Thyroid gland (tissue), 4 donors: ENCODE data around the gene FAM135A. TPM values are rescaled to one million over a fixed set of nuclear protein-coding genes. Genes with fewer than 3 reads are reported as not detected.

Source experiments
- DNase-seq, 2 donors: peaks; one replicate each; pipeline ENCODE4 v3.0.0-alpha.2; 2019
- H3K27ac ChIP-seq, 3 donors: fragments of 200-600 bp; sonication (generic); 1 replicate in 2 of 3; 2 replicates in 1 of 3; pipeline ENCODE4 v1.5.1; 2016 to 2019; ENCODE audit warnings: mild to moderate bottlenecking in 1 of 3, moderate library complexity in 1 of 3
- H3K27me3 ChIP-seq: fragments of 200-600 bp; sonication (generic); one replicate; pipeline ENCODE4 v1.5.1; 2019
- H3K36me3 ChIP-seq, 2 donors: fragments of 200-600 bp; sonication (generic); one replicate each; pipeline ENCODE4 v1.5.1; 2016 to 2019
- H3K4me1 ChIP-seq, 2 donors: fragments of 200-600 bp; sonication (generic); one replicate each; pipeline ENCODE4 v1.5.1; 2017 to 2019
- H3K4me3 ChIP-seq, 3 donors: fragments of 200-600 bp; sonication (generic); replicated peaks in 1 of 3; 1 replicate in 2 of 3; 2 replicates in 1 of 3; pipeline ENCODE4 v1.5.1; 2016; ENCODE audit warnings: mild to moderate bottlenecking in 1 of 3
- H3K9me3 ChIP-seq: fragments of 200-600 bp; sonication (generic); one replicate; pipeline ENCODE4 v1.5.1; 2017
- CTCF ChIP-seq, 6 experiments: fragments of 200-600 bp in 3 of 6; fragments of 450-650 bp in 3 of 6; sonication (generic) in 3 of 6; IDR thresholded peaks; one replicate each; pipeline ENCODE4 v1.5.1; 2016 to 2019; ENCODE audit warnings: antibody characterized with exemption in 6 of 6, mild to moderate bottlenecking in 2 of 6, inconsistent platforms in 1 of 6, moderate library complexity in 1 of 6
- POLR2A ChIP-seq, 2 donors: fragments of 450-650 bp; IDR thresholded peaks; one replicate each; pipeline ENCODE4 v1.6.1; 2017; ENCODE audit warnings: antibody characterized with exemption in 2 of 2, mild to moderate bottlenecking in 2 of 2, moderate library complexity in 1 of 2
- WGBS, 2 donors: methylation state at CpG; one replicate each; pipeline ENCODE4 v1.1.5; 2017; 5-methylcytosine and 5-hydroxymethylcytosine counted together
- intact Hi-C: fragments of 100-400 bp; cut with DNase I; formaldehyde crosslinking; loops from one replicate; pipeline ENCODE4 v1.15.1; 2023
- total RNA-seq, 4 donors: library from RNA; depleted of rRNA; stranded (reverse); fragments of >200 nt; gene quantifications; one replicate each; pipeline ENCODE4 v1.2.3, GENCODE V29; 2016

FAM135A gene
- total RNA-seq, 4 donors from 2014 or later, result 17.0 to 42.9 (median 27.3) TPM

GRCh38 chr6:70537266-70537665 lies 124.0 kb downstream of the FAM135A start:
- H3K4me3 ChIP-seq, result no peak overlapping the region
- no peaks in the 10 kb centered on the region for H3K27me3 ChIP-seq
- H3K36me3 ChIP-seq, result no peaks in the 10 kb centered on the region
- WGBS, 2 donors, result 91% methylated on average over 1 of the region's 1 CpG
- no peak overlapping the region for H3K27ac ChIP-seq
- H3K9me3 ChIP-seq, result no peaks in the 10 kb centered on the region
- no peak for TF ChIP-seq POLR2A (IDR thresholded peaks at IDR 0.05)
- TF ChIP-seq CTCF (IDR thresholded peaks at IDR 0.05), result no peak
- no peak for DNase-seq
- intact Hi-C loops, result no loop called here
- no peaks in the 10 kb centered on the region for H3K4me1 ChIP-seq

DNA sequence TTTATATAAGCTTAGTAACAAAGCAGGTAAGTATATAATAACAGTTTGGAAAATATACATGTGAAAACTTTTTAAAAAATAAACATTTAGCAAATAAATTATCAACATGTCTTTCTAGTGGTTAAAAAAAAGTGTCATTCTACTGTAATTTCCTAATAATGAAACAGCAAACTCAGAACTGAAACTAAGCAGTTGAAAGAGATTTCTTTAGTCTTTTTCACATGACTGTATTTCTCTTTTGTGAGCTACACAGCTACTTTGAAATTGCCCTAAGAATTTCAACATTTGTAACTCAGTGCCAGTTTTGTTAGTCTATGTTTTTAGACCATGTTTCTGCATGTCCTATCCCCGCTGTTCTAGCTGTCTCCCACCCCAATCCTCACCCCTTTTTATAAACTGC lies 125.1 kb downstream of the FAM135A start:
- no peaks in the 10 kb centered on the region for H3K4me1 ChIP-seq
- no peak overlapping the region for H3K4me3 ChIP-seq
- TF ChIP-seq CTCF (IDR thresholded peaks at IDR 0.05), result no peak
- TF ChIP-seq POLR2A (IDR thresholded peaks at IDR 0.05), result no peak
- H3K36me3 ChIP-seq, result no peaks in the 10 kb centered on the region
- no peak overlapping the region for H3K27ac ChIP-seq
- H3K9me3 ChIP-seq, result no peaks in the 10 kb centered on the region
- no peak for DNase-seq
- WGBS, 2 donors, result 95 to 98% methylated on average over 1 of the region's 1 CpG
- intact Hi-C loops, result no loop called here
- no peaks in the 10 kb centered on the region for H3K27me3 ChIP-seq

GRCh38 chr6:70547313-70547712 lies 134.0 kb downstream of the FAM135A start:
- no peak for DNase-seq
- Histone ChIP-seq H3K4me1 (no peaks in the 10 kb centered on the region), H3K36me3 (peaks cover 0 to 5% of the 10 kb centered on the region in 2 donors), H3K27me3 (no peaks in the 10 kb centered on the region), H3K27ac (no peak overlapping the region), H3K4me3 (no peak overlapping the region), H3K9me3 (no peaks in the 10 kb centered on the region)
- intact Hi-C loops, result no loop called here
- TF ChIP-seq CTCF (IDR thresholded peaks at IDR 0.05) (peak in 3 of 6 experiments; percentile 25 to 33 (median 32)), POLR2A (IDR thresholded peaks at IDR 0.05) (no peak)

DNA sequence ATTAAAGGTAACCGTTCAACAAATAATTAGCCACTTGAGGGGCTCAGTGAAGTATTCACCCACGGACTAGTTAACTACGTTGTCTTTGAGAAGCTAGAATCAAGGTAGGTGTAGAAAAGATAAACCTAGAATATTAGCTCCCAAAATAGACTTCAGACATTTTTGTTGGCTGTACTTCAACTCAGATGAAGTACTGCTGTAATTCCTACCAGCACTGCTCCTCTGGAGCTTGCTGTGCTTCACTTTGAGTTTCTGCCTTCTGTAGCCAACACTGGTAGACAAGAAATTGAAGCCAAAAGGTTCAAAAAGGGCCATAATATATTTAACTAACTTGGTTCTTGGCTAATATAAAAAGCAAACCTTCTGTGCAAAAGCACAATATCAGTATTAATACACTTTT lies 134.6 kb downstream of the FAM135A start:
- no peak for DNase-seq
- Histone ChIP-seq H3K36me3 (peaks cover 0 to 5% of the 10 kb centered on the region in 2 donors), H3K27me3 (no peaks in the 10 kb centered on the region), H3K4me3 (no peak overlapping the region), H3K27ac (no peak overlapping the region), H3K4me1 (no peaks in the 10 kb centered on the region), H3K9me3 (no peaks in the 10 kb centered on the region)
- intact Hi-C loops, result no loop called here
- no peak for TF ChIP-seq CTCF (IDR thresholded peaks at IDR 0.05)
- no peak for TF ChIP-seq POLR2A (IDR thresholded peaks at IDR 0.05)
- WGBS, 2 donors, result 79 to 82% methylated on average over 3 of the region's 3 CpGs

DNA sequence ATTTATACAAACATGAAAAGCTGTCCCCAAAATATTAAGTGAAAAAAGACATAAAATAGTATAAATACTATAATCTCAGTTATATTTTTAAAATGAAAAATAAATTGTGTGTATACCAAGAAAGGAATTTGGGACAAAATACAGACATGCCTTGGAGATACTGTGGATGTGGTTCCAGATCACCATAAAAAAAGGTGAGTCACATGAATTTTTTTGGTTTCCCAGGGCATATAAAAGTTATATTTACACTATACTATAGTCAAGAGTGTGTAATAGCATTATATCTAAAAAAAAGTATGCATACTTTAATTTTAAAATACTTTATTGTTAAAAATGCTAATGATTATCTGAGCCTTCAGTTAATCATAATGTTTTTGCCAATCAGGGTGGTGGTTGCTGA lies 136.0 kb downstream of the FAM135A start:
- Histone ChIP-seq H3K4me1 (no peaks in the 10 kb centered on the region), H3K27ac (no peak overlapping the region), H3K9me3 (no peaks in the 10 kb centered on the region), H3K27me3 (no peaks in the 10 kb centered on the region), H3K4me3 (no peak overlapping the region), H3K36me3 (peaks cover 0 to 5% of the 10 kb centered on the region in 2 donors)
- no peak for DNase-seq
- TF ChIP-seq POLR2A (IDR thresholded peaks at IDR 0.05) (no peak), CTCF (IDR thresholded peaks at IDR 0.05) (no peak)
- intact Hi-C loops, result no loop called here
